ENCODE measurements around the gene ARHGAP9. TPM values are rescaled to one million over a fixed set of nuclear protein-coding genes. Genes with fewer than 3 reads are reported as not detected.

The ARHGAP9 gene
- polyA plus RNA-seq, 1 of the 3 experiments (the other 2 are of a cell fraction): 0.66 TPM

GRCh38 chr12:57485695-57486094, 6.0 kb upstream of the ARHGAP9 start:
- no peaks in the 10 kb centered on the region; the same call in 1 of the 2 replicates for H3K27me3 ChIP-seq (ENCODE audit: insufficient read depth)
- TF ChIP-seq GABPA (IDR thresholded peaks at IDR 0.05; ENCODE audit: low read depth) (no peak), NFIC (IDR thresholded peaks at IDR 0.05; ENCODE audit: borderline replicate concordance) (no peak), FOXM1 (IDR thresholded peaks at IDR 0.05; ENCODE audit: low read depth) (no peak), FOSL2 (IDR thresholded peaks at IDR 0.05; ENCODE audit: borderline replicate concordance, low read depth) (no peak), ELF1 (IDR thresholded peaks at IDR 0.05) (no peak), PBX3 (IDR thresholded peaks at IDR 0.05) (no peak), EZH2phosphoT487 (IDR thresholded peaks at IDR 0.05; ENCODE audit: borderline replicate concordance, low read depth) (no peak), SMC3 (IDR thresholded peaks at IDR 0.05; ENCODE audit: low read depth, low read length) (no peak), TEAD4 (IDR thresholded peaks at IDR 0.05; ENCODE audit: borderline replicate concordance, insufficient read depth) (no peak)
- TF ChIP-seq, protein P1, sequence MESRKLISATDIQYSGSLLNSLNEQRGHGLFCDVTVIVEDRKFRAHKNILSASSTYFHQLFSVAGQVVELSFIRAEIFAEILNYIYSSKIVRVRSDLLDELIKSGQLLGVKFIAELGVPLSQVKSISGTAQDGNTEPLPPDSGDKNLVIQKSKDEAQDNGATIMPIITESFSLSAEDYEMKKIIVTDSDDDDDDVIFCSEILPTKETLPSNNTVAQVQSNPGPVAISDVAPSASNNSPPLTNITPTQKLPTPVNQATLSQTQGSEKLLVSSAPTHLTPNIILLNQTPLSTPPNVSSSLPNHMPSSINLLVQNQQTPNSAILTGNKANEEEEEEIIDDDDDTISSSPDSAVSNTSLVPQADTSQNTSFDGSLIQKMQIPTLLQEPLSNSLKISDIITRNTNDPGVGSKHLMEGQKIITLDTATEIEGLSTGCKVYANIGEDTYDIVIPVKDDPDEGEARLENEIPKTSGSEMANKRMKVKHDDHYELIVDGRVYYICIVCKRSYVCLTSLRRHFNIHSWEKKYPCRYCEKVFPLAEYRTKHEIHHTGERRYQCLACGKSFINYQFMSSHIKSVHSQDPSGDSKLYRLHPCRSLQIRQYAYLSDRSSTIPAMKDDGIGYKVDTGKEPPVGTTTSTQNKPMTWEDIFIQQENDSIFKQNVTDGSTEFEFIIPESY (IDR thresholded peaks at IDR 0.05; ENCODE audit: borderline replicate concordance, low read depth): no peak
- no peak overlapping the region for H3K4me2 ChIP-seq
- H3K4me3 ChIP-seq (ENCODE audit: low read depth in 2 of 2, low read length in 1 of 2): no peak overlapping the region
- H3K9me3 ChIP-seq: no peaks in the 10 kb centered on the region
- no peak for DNase-seq
- H3K79me2 ChIP-seq (ENCODE audit: insufficient read depth): peaks cover 27% of the 10 kb centered on the region
- peaks cover 6 to 9% of the 10 kb centered on the region in 2 experiments; a peak in 3 of 4 replicates for H3K4me1 ChIP-seq (ENCODE audit: control insufficient read depth in 1 of 2, insufficient read depth in 2 of 2, low read depth in 1 of 2, low read length in 1 of 2)
- peaks cover 17 to 21% of the 10 kb centered on the region in 2 experiments for H3K36me3 ChIP-seq (replicated peaks in 1 of 2; ENCODE audit: control insufficient read depth in 1 of 2, insufficient read depth in 2 of 2, low read length in 1 of 2)
- no peak overlapping the region for H2AFZ ChIP-seq (ENCODE audit: low read depth)
- ChIA-PET CTCF (interaction anchor here (0.8 to 6.1 kb wide), 4 partner anchors 9 to 399 kb away, joined by 3 to 28 read pairs (median 6); partner anchors contain the start of gene GLI1), POLR2A (no interaction called here)
- H3K9ac ChIP-seq: no peak overlapping the region
- H3K27ac ChIP-seq (ENCODE audit: low read depth in 2 of 2, low read length in 1 of 2): no peak overlapping the region
- no peaks in the 10 kb centered on the region for H3K9me2 ChIP-seq
- H4K20me1 ChIP-seq (ENCODE audit: insufficient read depth): 0 out of 2 replicates have a peak, but pooled peaks cover 4% of the 10 kb centered on the region
- H3F3A ChIP-seq (replicated peaks; ENCODE audit: insufficient read depth): peaks cover 5% of the 10 kb centered on the region

- Histone ChIP-seq H4K20me1 (ENCODE audit: insufficient read depth) (no peaks in the 10 kb centered on the region), H2AFZ (ENCODE audit: low read depth) (no peak overlapping the region), H3K4me1 (ENCODE audit: control insufficient read depth in 1 of 2, insufficient read depth in 2 of 2, low read depth in 1 of 2, low read length in 1 of 2) (no peaks in the 10 kb centered on the region; a peak in 1 of 4 replicates), H3K9ac (no peak overlapping the region), H3K4me3 (ENCODE audit: low read depth in 2 of 2, low read length in 1 of 2) (no peak overlapping the region), H3K9me3 (no peaks in the 10 kb centered on the region), H3K27me3 (ENCODE audit: insufficient read depth) (no peaks in the 10 kb centered on the region; the same call in 1 of the 2 replicates), H3F3A (replicated peaks; ENCODE audit: insufficient read depth) (peaks cover 5% of the 10 kb centered on the region), H3K27ac (ENCODE audit: low read depth in 2 of 2, low read length in 1 of 2) (no peak overlapping the region), H3K36me3 (replicated peaks in 1 of 2; ENCODE audit: control insufficient read depth in 1 of 2, insufficient read depth in 2 of 2, low read length in 1 of 2) (no peaks in the 10 kb centered on the region), H3K4me2 (peak overlapping the region; percentile 10; the same call in 1 of the 2 replicates), H3K79me2 (ENCODE audit: insufficient read depth) (peaks cover 7% of the 10 kb centered on the region), H3K9me2 (no peaks in the 10 kb centered on the region)
- POLR2A ChIA-PET: no interaction called here
- no peak for TF ChIP-seq TEAD4 (IDR thresholded peaks at IDR 0.05; ENCODE audit: borderline replicate concordance, insufficient read depth)
- no peak for TF ChIP-seq MXI1 (IDR thresholded peaks at IDR 0.05; ENCODE audit: low read depth, low read length)
- 68% methylated on average over 5 of the region's 5 CpGs for WGBS (ENCODE audit: low lambda C conversion rate)
- CTCF ChIA-PET: interaction anchor here (1.6 kb wide), 1 partner anchor 24 kb away, joined by 3 read pairs; the partner anchor contains the start of gene GLI1
- no peak for DNase-seq
These were observed 3.8 kb upstream of the ARHGAP9 start for GRCh38 chr12:57483466-57483865.

Measured in SK-N-SH (cell line).